H1 (cell line): Measurements from ENCODE around the gene ASTN2. TPM values are rescaled to one million over a fixed set of nuclear protein-coding genes. Genes with fewer than 3 reads are reported as not detected.
"Not testable (repeated sequence)": the region's sequence is repeated elsewhere in the genome, so short reads cannot be mapped to it uniquely, and the experiment has no call there.

ENCODE experiments used
- CTCF ChIA-PET: fragments of 300-600 bp; sonication (Branson Sonifier 250); formaldehyde crosslinking; loops from one replicate; lab custom pipeline; 2021; ENCODE audit not compliant: partially characterized antibody; lab: Charles Lee
- POLR2A ChIA-PET: fragments of 300-600 bp; sonication (Branson Sonifier 250); formaldehyde crosslinking; loops from one replicate; lab custom pipeline; 2021; ENCODE audit warnings: inconsistent platforms; ENCODE audit not compliant: partially characterized antibody; lab: Charles Lee
- DNase-seq, 2 experiments: peaks; one replicate each; pipeline versions ENCODE4 v3.0.0 to v3.0.0-alpha.2; 2010 to 2022; ENCODE audit warnings: low spot score in 2 of 2, low read depth in 1 of 2, mixed read lengths in 1 of 2
- FAIRE-seq: peaks from 2 replicates; lab custom pipeline; 2011; peaks lifted over from hg19 to GRCh38; lab: Jason Lieb, UNC
- H2AFZ ChIP-seq: 2 replicates; pipeline ENCODE4 v1.8.1; 2012; ENCODE audit warnings: low read length, inconsistent platforms
- H2AK5ac ChIP-seq: 2 replicates; pipeline ENCODE4 v1.6.1; 2013; ENCODE audit warnings: low read depth, low read length
- H2BK120ac ChIP-seq: replicated peaks from 2 replicates; pipeline ENCODE3; 2013; ENCODE audit warnings: low read depth, low read length, inconsistent platforms
- H2BK12ac ChIP-seq: 2 replicates; pipeline ENCODE4 v1.6.1; 2013; ENCODE audit warnings: low read depth, low read length
- H2BK15ac ChIP-seq: 2 replicates; pipeline ENCODE4 v1.6.1; 2013; ENCODE audit warnings: low read length
- H2BK20ac ChIP-seq: 2 replicates; pipeline ENCODE4 v1.6.1; 2013; ENCODE audit warnings: low read length
- H2BK5ac ChIP-seq: 2 replicates; pipeline ENCODE4 v1.6.1; 2013; ENCODE audit warnings: low read depth, low read length
- H3K14ac ChIP-seq: 2 replicates; pipeline ENCODE4 v1.6.1; 2013; ENCODE audit warnings: inconsistent platforms; ENCODE audit not compliant: insufficient read length
- H3K18ac ChIP-seq: 2 replicates; pipeline ENCODE4 v1.6.1; 2013; ENCODE audit warnings: low read length; ENCODE audit errors: extremely low read depth
- H3K23ac ChIP-seq: 2 replicates; pipeline ENCODE4 v1.6.1; 2013; ENCODE audit warnings: inconsistent platforms; ENCODE audit not compliant: insufficient read length
- H3K23me2 ChIP-seq: 2 replicates; pipeline ENCODE4 v1.6.1; 2013; ENCODE audit warnings: low read depth, low read length
- H3K27ac ChIP-seq: 2 replicates; pipeline ENCODE4 v1.6.1; 2011; ENCODE audit warnings: low read depth, low read length, inconsistent platforms
- H3K27me3 ChIP-seq, 4 experiments: replicated peaks in 1 of 4; 1 replicate in 1 of 4; 2 replicates in 3 of 4; pipeline versions ENCODE4 v1.6.1 to v1.8.1; 2011 to 2013; ENCODE audit warnings: low read length in 3 of 4, mild to moderate bottlenecking in 3 of 4, inconsistent platforms in 2 of 4, mixed read lengths in 2 of 4, moderate library complexity in 1 of 4; ENCODE audit not compliant: control insufficient read depth in 3 of 4, insufficient read depth in 3 of 4; ENCODE audit errors: extremely low read depth in 1 of 4
- H3K36me3 ChIP-seq, 4 experiments: 2 replicates each; pipeline versions ENCODE4 v1.6.1 to v1.8.1; 2011 to 2013; ENCODE audit warnings: mild to moderate bottlenecking in 4 of 4, low read length in 3 of 4, moderate library complexity in 2 of 4, control low read depth in 1 of 4, inconsistent platforms in 1 of 4; ENCODE audit not compliant: insufficient read depth in 4 of 4, control insufficient read depth in 2 of 4
- H3K4ac ChIP-seq: replicated peaks from 2 replicates; pipeline ENCODE3; 2013; ENCODE audit warnings: low read length, low read depth, mixed read lengths, inconsistent platforms; ENCODE audit not compliant: insufficient read length
- H3K4me1 ChIP-seq, 4 experiments: replicated peaks in 1 of 4; 1 replicate in 1 of 4; 2 replicates in 3 of 4; pipeline versions ENCODE4 v1.6.1 to v1.8.1; 2011 to 2013; ENCODE audit warnings: low read length in 3 of 4, inconsistent platforms in 2 of 4, mixed read lengths in 1 of 4; ENCODE audit not compliant: insufficient read depth in 4 of 4, control insufficient read depth in 3 of 4
- H3K4me2 ChIP-seq, 2 experiments: 2 replicates each; pipeline versions ENCODE4 v1.6.1 to v1.8.1; 2011 to 2013; ENCODE audit warnings: low read depth in 2 of 2, low read length in 2 of 2, control low read depth in 1 of 2, inconsistent platforms in 1 of 2, mild to moderate bottlenecking in 1 of 2; ENCODE audit not compliant: insufficient read depth in 1 of 2
- H3K4me3 ChIP-seq, 4 experiments: fragments of 200-600, 300-600 bp in 1 of 4; sonication (generic), shearing (Covaris generic), sonication (Bioruptor Twin) in 1 of 4; 2 replicates each; pipeline versions ENCODE4 v1.5.1 to v1.8.1; 2011 to 2016; ENCODE audit warnings: low read length in 4 of 4, low read depth in 3 of 4, control low read depth in 2 of 4, inconsistent platforms in 2 of 4, mild to moderate bottlenecking in 2 of 4, mixed read lengths in 1 of 4, moderate library complexity in 1 of 4; ENCODE audit not compliant: insufficient read depth in 2 of 4; ENCODE audit errors: extremely low read depth in 1 of 4
- H3K56ac ChIP-seq: replicated peaks from 2 replicates; pipeline ENCODE3; 2013; ENCODE audit warnings: low read depth, mild to moderate bottlenecking, mixed read lengths, low read length, inconsistent platforms; ENCODE audit not compliant: insufficient read length
- H3K79me1 ChIP-seq: 2 replicates; pipeline ENCODE4 v1.6.1; 2013; ENCODE audit warnings: low read depth, low read length, control low read depth
- H3K79me2 ChIP-seq, 2 experiments: 2 replicates each; pipeline versions ENCODE4 v1.6.1 to v1.8.1; 2012 to 2013; ENCODE audit warnings: low read length in 2 of 2, mild to moderate bottlenecking in 2 of 2, inconsistent platforms in 1 of 2; ENCODE audit not compliant: insufficient read depth in 2 of 2, control insufficient read depth in 1 of 2
- H3K9ac ChIP-seq, 4 experiments: replicated peaks in 1 of 4; 1 replicate in 1 of 4; 2 replicates in 3 of 4; pipeline versions ENCODE4 v1.6.1 to v1.8.1; 2011 to 2013; ENCODE audit warnings: low read depth in 3 of 4, low read length in 3 of 4, control low read depth in 2 of 4, mild to moderate bottlenecking in 2 of 4, moderate library complexity in 2 of 4, inconsistent platforms in 1 of 4; ENCODE audit errors: extremely low read depth in 1 of 4
- H3K9me3 ChIP-seq, 2 experiments: 2 replicates each; pipeline versions ENCODE4 v1.6.1 to v1.8.1; 2012 to 2013; ENCODE audit warnings: mild to moderate bottlenecking in 2 of 2, moderate library complexity in 2 of 2, control low read depth in 1 of 2, inconsistent platforms in 1 of 2, low read depth in 1 of 2, low read length in 1 of 2, mixed read lengths in 1 of 2; ENCODE audit not compliant: insufficient read depth in 2 of 2
- H4K20me1 ChIP-seq, 2 experiments: replicated peaks in 1 of 2; 2 replicates each; pipeline versions ENCODE3 to v1.8.1; 2011 to 2013; ENCODE audit warnings: inconsistent platforms in 2 of 2, low read length in 2 of 2, mild to moderate bottlenecking in 1 of 2; ENCODE audit not compliant: insufficient read depth in 2 of 2, control insufficient read depth in 1 of 2
- H4K5ac ChIP-seq: 2 replicates; pipeline ENCODE4 v1.6.1; 2013; ENCODE audit warnings: low read length, low read depth, mixed read lengths, inconsistent platforms; ENCODE audit not compliant: insufficient read length
- H4K8ac ChIP-seq: 2 replicates; pipeline ENCODE4 v1.8.0; 2013; ENCODE audit warnings: mild to moderate bottlenecking, moderate library complexity, low read length, inconsistent platforms; ENCODE audit not compliant: insufficient read depth; ENCODE audit errors: extremely low read depth
- H4K91ac ChIP-seq: replicated peaks from 2 replicates; pipeline ENCODE3; 2013; ENCODE audit warnings: low read length, mixed read lengths, inconsistent platforms; ENCODE audit not compliant: insufficient read length
- WGBS, 2 experiments: shearing (Covaris generic) in 1 of 2; methylation state at CpG; one replicate each; pipeline versions ENCODE4 v1.1.6 to v1.1.7; 2013 to 2015; ENCODE audit warnings: low lambda C conversion rate in 2 of 2, mixed read lengths in 2 of 2, inconsistent platforms in 1 of 2, low coverage in 1 of 2, missing lambda C conversion rate in 1 of 2; ENCODE audit not compliant: insufficient replicate concordance in 2 of 2, insufficient coverage in 1 of 2, insufficient read length in 1 of 2; ENCODE audit errors: extremely low coverage in 1 of 2, missing lambda C conversion rate in 1 of 2; 5-methylcytosine and 5-hydroxymethylcytosine counted together
- polyA plus RNA-seq, 7 experiments: library from polyadenylated mRNA; depleted of rRNA in 3 of 7; stranded (reverse) in 5 of 7; unstranded in 2 of 7; fragments of >200 nt in 5 of 7; fragments of 200-250 nt in 2 of 7; gene quantifications; 1 replicate in 5 of 7; 2 replicates in 1 of 7; 4 replicates in 1 of 7; pipeline versions ENCODE4 v1.2.1 to v1.2.3, GENCODE V29; 2011 to 2013; ENCODE audit warnings: missing spikeins in 2 of 7, mixed read lengths in 2 of 7
- total RNA-seq: library from RNA; stranded (reverse); fragmentation: NEBNext Ultra II Directional; extraction: Animal tissue kit (Norgen Biotek cat#: 25700); gene quantifications from 2 replicates; pipeline ENCODE4 v1.2.1, GENCODE V29; 2021

The ASTN2 gene
- total and polyA plus RNA-seq, 2 of the 8 experiments (the other 6 are each of a cell fraction or from before 2014, with no cell fraction given) = 8.2 to 13.7 TPM

- POLR2A ChIA-PET, FAIRE-seq, H3K23ac ChIP-seq, H4K20me1 ChIP-seq, H3K4me3 ChIP-seq, H3K79me2 ChIP-seq, H2BK5ac ChIP-seq, H4K91ac ChIP-seq, H3K23me2 ChIP-seq, H3K4me2 ChIP-seq, H3K14ac ChIP-seq, H3K18ac ChIP-seq, H3K4me1 ChIP-seq, H3K4ac ChIP-seq, H3K27ac ChIP-seq, H2BK20ac ChIP-seq, H2BK15ac ChIP-seq, DNase-seq, H3K56ac ChIP-seq, H3K27me3 ChIP-seq, H2AFZ ChIP-seq, H2AK5ac ChIP-seq, H4K8ac ChIP-seq, H3K79me1 ChIP-seq, H2BK120ac ChIP-seq, H3K9me3 ChIP-seq, H3K36me3 ChIP-seq, H3K9ac ChIP-seq, H4K5ac ChIP-seq, H2BK12ac ChIP-seq: not testable (repeated sequence)
- CTCF ChIA-PET = interaction anchor here (1.0 kb wide), 1 partner anchor 30 kb away, joined by 3 read pairs; no protein-coding TSS in a partner anchor
- WGBS, 2 experiments = 100% methylated on average over 2 of the region's 2 CpGs; no CpG with 5 or more reads in 1 of the 2 experiments
Measured at GRCh38 chr9:116830321-116830720, 584.5 kb downstream of the ASTN2 start.
